ENCODE measurements around the gene MCM9. TPM values are rescaled to one million over a fixed set of nuclear protein-coding genes. Genes with fewer than 3 reads are reported as not detected.

Gene MCM9
- total RNA-seq, 1 donor from 2014 or later = 10.1 TPM

- Histone ChIP-seq H3K79me2 (ENCODE audit: insufficient read depth, low read length) (no peaks in the 10 kb centered on the region), H3K4me2 (ENCODE audit: low read length) (no peak overlapping the region), H3K9me3 (ENCODE audit: insufficient read depth, low read depth, low read length) (no peaks in the 10 kb centered on the region), H3K27me3 (ENCODE audit: insufficient read depth, low read length) (no peaks in the 10 kb centered on the region), H3K36me3 (ENCODE audit: insufficient read depth, low read length) (peaks cover 6% of the 10 kb centered on the region), H3K4me3 (ENCODE audit: insufficient read depth, low read depth, low read length) (no peak overlapping the region), H3K4me1 (ENCODE audit: insufficient read depth, low read length) (no peaks in the 10 kb centered on the region), H2AFZ (ENCODE audit: low read depth, low read length) (no peak overlapping the region), H3K9ac (ENCODE audit: low read length) (no peak overlapping the region), H3K27ac (ENCODE audit: low read depth, low read length) (no peak overlapping the region), H4K20me1 (ENCODE audit: insufficient read depth, low read length) (no peaks in the 10 kb centered on the region)
- peaks cover 4% of the 10 kb centered on the region for H3K9me3 Mint-ChIP-seq (ENCODE audit: unreplicated experiment)
- H3K27ac Mint-ChIP-seq (ENCODE audit: unreplicated experiment) = peak overlapping the region; percentile 15
- H3K4me3 Mint-ChIP-seq (ENCODE audit: unreplicated experiment) = no peak overlapping the region
- DNase-seq (ENCODE audit: low read depth) = peak; percentile 70
- H3K27me3 Mint-ChIP-seq (ENCODE audit: low read depth, unreplicated experiment) = no peaks in the 10 kb centered on the region
- H3K4me1 Mint-ChIP-seq (ENCODE audit: low read depth, unreplicated experiment) = peaks cover 9% of the 10 kb centered on the region
- TF ChIP-seq, protein P1, sequence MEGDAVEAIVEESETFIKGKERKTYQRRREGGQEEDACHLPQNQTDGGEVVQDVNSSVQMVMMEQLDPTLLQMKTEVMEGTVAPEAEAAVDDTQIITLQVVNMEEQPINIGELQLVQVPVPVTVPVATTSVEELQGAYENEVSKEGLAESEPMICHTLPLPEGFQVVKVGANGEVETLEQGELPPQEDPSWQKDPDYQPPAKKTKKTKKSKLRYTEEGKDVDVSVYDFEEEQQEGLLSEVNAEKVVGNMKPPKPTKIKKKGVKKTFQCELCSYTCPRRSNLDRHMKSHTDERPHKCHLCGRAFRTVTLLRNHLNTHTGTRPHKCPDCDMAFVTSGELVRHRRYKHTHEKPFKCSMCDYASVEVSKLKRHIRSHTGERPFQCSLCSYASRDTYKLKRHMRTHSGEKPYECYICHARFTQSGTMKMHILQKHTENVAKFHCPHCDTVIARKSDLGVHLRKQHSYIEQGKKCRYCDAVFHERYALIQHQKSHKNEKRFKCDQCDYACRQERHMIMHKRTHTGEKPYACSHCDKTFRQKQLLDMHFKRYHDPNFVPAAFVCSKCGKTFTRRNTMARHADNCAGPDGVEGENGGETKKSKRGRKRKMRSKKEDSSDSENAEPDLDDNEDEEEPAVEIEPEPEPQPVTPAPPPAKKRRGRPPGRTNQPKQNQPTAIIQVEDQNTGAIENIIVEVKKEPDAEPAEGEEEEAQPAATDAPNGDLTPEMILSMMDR (IDR thresholded peaks at IDR 0.05; ENCODE audit: insufficient read depth, low read depth, low read length) = no peak
- TF ChIP-seq EZH2 (IDR thresholded peaks at IDR 0.05; ENCODE audit: insufficient read depth, low read length) = no peak
- FAIRE-seq = no peak
- H3K36me3 Mint-ChIP-seq (ENCODE audit: low read depth, unreplicated experiment) = peaks cover 14% of the 10 kb centered on the region
Measured at GRCh38 chr6:118813775-118814174, 121.2 kb downstream of the MCM9 start.

DNA sequence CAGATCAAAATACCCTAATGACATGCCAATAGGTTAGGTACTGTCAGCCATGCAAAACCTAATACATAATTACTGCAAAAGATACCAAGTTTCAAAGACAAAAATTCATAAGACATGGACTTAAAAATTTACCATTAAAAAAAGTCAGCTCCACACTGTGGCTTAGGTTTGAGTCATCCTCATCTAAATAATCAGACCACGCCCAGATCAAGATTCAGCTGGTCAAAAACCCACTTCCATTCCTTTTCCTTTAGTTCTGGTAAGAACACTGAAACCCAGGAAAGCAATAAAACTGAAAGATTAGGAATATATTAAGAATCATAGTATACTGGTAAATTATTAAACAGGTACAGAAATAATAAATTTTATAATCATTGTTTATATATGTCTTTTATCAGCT is 122.0 kb downstream of the MCM9 start:
- no peak overlapping the region for H3K4me3 Mint-ChIP-seq (ENCODE audit: unreplicated experiment)
- H2AFZ ChIP-seq (ENCODE audit: low read depth, low read length) = no peak overlapping the region
- H3K36me3 ChIP-seq (ENCODE audit: insufficient read depth, low read length) = peaks cover 6% of the 10 kb centered on the region
- DNase-seq (ENCODE audit: low read depth) (peak; percentile 31), FAIRE-seq (no peak)
- H3K27ac ChIP-seq (ENCODE audit: low read depth, low read length) = no peak overlapping the region
- no peaks in the 10 kb centered on the region for H3K79me2 ChIP-seq (ENCODE audit: insufficient read depth, low read length)
- H3K4me2 ChIP-seq (ENCODE audit: low read length) = no peak overlapping the region
- no peak overlapping the region for H3K9ac ChIP-seq (ENCODE audit: low read length)
- H3K4me1 ChIP-seq (ENCODE audit: insufficient read depth, low read length) = no peaks in the 10 kb centered on the region
- TF ChIP-seq, protein P1 (IDR thresholded peaks at IDR 0.05; ENCODE audit: insufficient read depth, low read depth, low read length) = no peak
- no peak for TF ChIP-seq EZH2 (IDR thresholded peaks at IDR 0.05; ENCODE audit: insufficient read depth, low read length)
- H3K9me3 ChIP-seq (ENCODE audit: insufficient read depth, low read depth, low read length) = no peaks in the 10 kb centered on the region
- H3K27ac Mint-ChIP-seq (ENCODE audit: unreplicated experiment) = no peak overlapping the region
- H3K27me3 ChIP-seq (ENCODE audit: insufficient read depth, low read length) = no peaks in the 10 kb centered on the region
- peaks cover 4% of the 10 kb centered on the region for H3K9me3 Mint-ChIP-seq (ENCODE audit: unreplicated experiment)
- H3K36me3 Mint-ChIP-seq (ENCODE audit: low read depth, unreplicated experiment) = peaks cover 14% of the 10 kb centered on the region
- H4K20me1 ChIP-seq (ENCODE audit: insufficient read depth, low read length) = no peaks in the 10 kb centered on the region
- H3K4me3 ChIP-seq (ENCODE audit: insufficient read depth, low read depth, low read length) = no peak overlapping the region
- H3K27me3 Mint-ChIP-seq (ENCODE audit: low read depth, unreplicated experiment) = no peaks in the 10 kb centered on the region
- peaks cover 9% of the 10 kb centered on the region for H3K4me1 Mint-ChIP-seq (ENCODE audit: low read depth, unreplicated experiment)

DNA sequence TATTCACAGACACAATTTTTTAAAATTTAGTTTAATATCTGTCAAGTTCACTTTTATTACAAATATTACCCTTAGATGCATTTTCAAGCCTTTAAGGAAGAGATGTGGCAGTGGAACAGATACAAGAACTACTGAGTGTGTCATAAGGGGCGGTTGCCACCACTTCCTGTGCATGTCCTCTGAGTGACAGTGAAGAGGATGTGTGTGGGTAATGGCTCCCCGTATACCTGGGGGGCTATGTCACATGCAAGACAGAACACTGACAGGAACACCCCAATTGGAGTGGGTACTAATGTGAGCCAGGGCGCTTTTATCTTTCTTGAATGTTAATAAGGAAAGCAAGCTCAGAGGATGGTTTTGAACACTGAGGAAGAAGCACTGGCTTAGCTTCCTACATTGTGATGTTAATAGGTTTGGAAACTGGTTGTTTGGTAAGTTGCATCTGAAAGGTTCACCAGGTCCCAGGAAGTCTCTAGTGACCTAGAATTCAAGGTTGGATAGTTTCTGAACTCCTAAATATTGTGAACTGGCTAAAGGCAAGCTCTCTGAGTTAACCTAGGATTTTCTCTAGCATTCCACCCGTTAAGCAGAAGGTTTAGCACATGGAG is 124.4 kb downstream of the MCM9 start:
- Histone ChIP-seq H3K27me3 (ENCODE audit: insufficient read depth, low read length) (no peaks in the 10 kb centered on the region), H2AFZ (ENCODE audit: low read depth, low read length) (no peak overlapping the region), H3K79me2 (ENCODE audit: insufficient read depth, low read length) (no peaks in the 10 kb centered on the region), H3K4me2 (ENCODE audit: low read length) (no peak overlapping the region), H3K9me3 (ENCODE audit: insufficient read depth, low read depth, low read length) (no peaks in the 10 kb centered on the region), H3K27ac (ENCODE audit: low read depth, low read length) (no peak overlapping the region), H3K36me3 (ENCODE audit: insufficient read depth, low read length) (peaks cover 2% of the 10 kb centered on the region), H4K20me1 (ENCODE audit: insufficient read depth, low read length) (no peaks in the 10 kb centered on the region), H3K4me3 (ENCODE audit: insufficient read depth, low read depth, low read length) (no peak overlapping the region), H3K4me1 (ENCODE audit: insufficient read depth, low read length) (no peaks in the 10 kb centered on the region), H3K9ac (ENCODE audit: low read length) (no peak overlapping the region)
- H3K27ac Mint-ChIP-seq (ENCODE audit: unreplicated experiment) = no peak overlapping the region
- no peak for DNase-seq (ENCODE audit: low read depth)
- TF ChIP-seq, protein P1 (IDR thresholded peaks at IDR 0.05; ENCODE audit: insufficient read depth, low read depth, low read length) = no peak
- TF ChIP-seq EZH2 (IDR thresholded peaks at IDR 0.05; ENCODE audit: insufficient read depth, low read length) = no peak
- peaks cover 6% of the 10 kb centered on the region for H3K36me3 Mint-ChIP-seq (ENCODE audit: low read depth, unreplicated experiment)
- peaks cover 9% of the 10 kb centered on the region for H3K4me1 Mint-ChIP-seq (ENCODE audit: low read depth, unreplicated experiment)
- peaks cover 2% of the 10 kb centered on the region for H3K9me3 Mint-ChIP-seq (ENCODE audit: unreplicated experiment)
- FAIRE-seq = no peak
- H3K27me3 Mint-ChIP-seq (ENCODE audit: low read depth, unreplicated experiment) = no peaks in the 10 kb centered on the region
- no peak overlapping the region for H3K4me3 Mint-ChIP-seq (ENCODE audit: unreplicated experiment)

All from astrocyte (in vitro differentiated cells and primary cell).